ENCODE measurements around the gene TWNK.

The TWNK gene

GRCh38 chr10:100980311-100980710 is 7.0 kb upstream of the TWNK start:
- H3K9me3 ChIP-seq (ENCODE audit: control extremely low read depth in 1 of 5, control insufficient read depth in 4 of 5, insufficient read depth in 2 of 5, low read depth in 1 of 5, low read length in 4 of 5): no peaks in the 10 kb centered on the region
- no peak overlapping the region for H3K27ac ChIP-seq (ENCODE audit: insufficient read depth in 1 of 2, low read depth in 1 of 2, low read length in 2 of 2, poor library complexity in 1 of 2, severe bottlenecking in 2 of 2)
- ChIA-PET POLR2A (interaction anchor here (0.6 kb wide), 1 partner anchor 34 kb away, joined by 11 read pairs; no protein-coding TSS in a partner anchor), CTCF (interaction anchor here (1.5 to 2.4 kb wide), 4 partner anchors 8 to 38 kb away, joined by 4 to 10 read pairs (median 8); partner anchors contain the start of gene SEMA4G)
- no peak for DNase-seq
- H3K4me1 ChIP-seq (ENCODE audit: control extremely low read depth in 1 of 4, control insufficient read depth in 4 of 4, insufficient read depth in 4 of 4, low read length in 3 of 4): no peaks in the 10 kb centered on the region
- 92% methylated on average over 2 of the region's 2 CpGs for WGBS (ENCODE audit: insufficient coverage)
- peaks cover 6 to 39% (median 23%) of the 10 kb centered on the region in 4 experiments for H3K36me3 ChIP-seq (ENCODE audit: control insufficient read depth in 4 of 4, insufficient read depth in 4 of 4, low read length in 3 of 4)
- no peaks in the 10 kb centered on the region for H3K27me3 ChIP-seq (replicated peaks in 2 of 5; ENCODE audit: control insufficient read depth in 4 of 5, insufficient read depth in 5 of 5, low read length in 4 of 5)
- H3K4me3 ChIP-seq (ENCODE audit: control insufficient read depth in 1 of 7, extremely low read depth in 1 of 7, insufficient read depth in 4 of 7, low read depth in 2 of 7, low read length in 6 of 7): no peak overlapping the region

GRCh38 chr10:100980711-100981110 is 6.6 kb upstream of the TWNK start:
- DNase-seq: no peak

GRCh38 chr10:100981178-100981772 is 6.1 kb upstream of the TWNK start:
- no peaks in the 10 kb centered on the region for H3K9me3 ChIP-seq (ENCODE audit: control extremely low read depth in 1 of 5, control insufficient read depth in 4 of 5, insufficient read depth in 2 of 5, low read depth in 1 of 5, low read length in 4 of 5)
- ChIA-PET CTCF (interaction anchor here (0.8 to 2.4 kb wide), 7 partner anchors 9 to 430 kb away, joined by 3 to 10 read pairs (median 5); partner anchors contain the start of gene SEMA4G), POLR2A (interaction anchor here (0.6 kb wide), 1 partner anchor 33 kb away, joined by 11 read pairs; no protein-coding TSS in a partner anchor)
- 100% methylated on average over 1 of the region's 5 CpGs for WGBS (ENCODE audit: insufficient coverage)
- H3K27me3 ChIP-seq (replicated peaks in 2 of 5; ENCODE audit: control insufficient read depth in 4 of 5, insufficient read depth in 5 of 5, low read length in 4 of 5): no peaks in the 10 kb centered on the region
- no peak overlapping the region for H3K4me3 ChIP-seq (ENCODE audit: control insufficient read depth in 1 of 7, extremely low read depth in 1 of 7, insufficient read depth in 4 of 7, low read depth in 2 of 7, low read length in 6 of 7)
- no peak for DNase-seq
- H3K27ac ChIP-seq (ENCODE audit: insufficient read depth in 1 of 2, low read depth in 1 of 2, low read length in 2 of 2, poor library complexity in 1 of 2, severe bottlenecking in 2 of 2): no peak overlapping the region
- peaks cover 6 to 44% (median 23%) of the 10 kb centered on the region in 4 experiments for H3K36me3 ChIP-seq (ENCODE audit: control insufficient read depth in 4 of 4, insufficient read depth in 4 of 4, low read length in 3 of 4)
- peaks cover 0 to 5% (median under 1%) of the 10 kb centered on the region in 4 experiments for H3K4me1 ChIP-seq (ENCODE audit: control extremely low read depth in 1 of 4, control insufficient read depth in 4 of 4, insufficient read depth in 4 of 4, low read length in 3 of 4)

More at GRCh38 chr10:100980711-100981110, 6.6 kb upstream of the TWNK start:
- WGBS (ENCODE audit: insufficient coverage): 100% methylated on average over 1 of the region's 7 CpGs
- H3K27me3 ChIP-seq (replicated peaks in 2 of 5; ENCODE audit: control insufficient read depth in 4 of 5, insufficient read depth in 5 of 5, low read length in 4 of 5): no peaks in the 10 kb centered on the region
- POLR2A ChIA-PET: interaction anchor here (0.6 kb wide), 1 partner anchor 33 kb away, joined by 11 read pairs; no protein-coding TSS in a partner anchor
- H3K4me3 ChIP-seq (ENCODE audit: control insufficient read depth in 1 of 7, extremely low read depth in 1 of 7, insufficient read depth in 4 of 7, low read depth in 2 of 7, low read length in 6 of 7): no peak overlapping the region
- no peak overlapping the region for H3K27ac ChIP-seq (ENCODE audit: insufficient read depth in 1 of 2, low read depth in 1 of 2, low read length in 2 of 2, poor library complexity in 1 of 2, severe bottlenecking in 2 of 2)
- no peaks in the 10 kb centered on the region for H3K4me1 ChIP-seq (ENCODE audit: control extremely low read depth in 1 of 4, control insufficient read depth in 4 of 4, insufficient read depth in 4 of 4, low read length in 3 of 4)
- no peaks in the 10 kb centered on the region for H3K9me3 ChIP-seq (ENCODE audit: control extremely low read depth in 1 of 5, control insufficient read depth in 4 of 5, insufficient read depth in 2 of 5, low read depth in 1 of 5, low read length in 4 of 5)
- CTCF ChIA-PET: interaction anchor here (0.8 to 2.4 kb wide), 7 partner anchors 9 to 430 kb away, joined by 3 to 10 read pairs (median 5); partner anchors contain the start of gene SEMA4G
- peaks cover 6 to 43% (median 23%) of the 10 kb centered on the region in 4 experiments for H3K36me3 ChIP-seq (ENCODE audit: control insufficient read depth in 4 of 4, insufficient read depth in 4 of 4, low read length in 3 of 4)

- Histone ChIP-seq H3K27ac (ENCODE audit: insufficient read depth in 1 of 2, low read depth in 1 of 2, low read length in 2 of 2, poor library complexity in 1 of 2, severe bottlenecking in 2 of 2) (no peak overlapping the region), H3K36me3 (ENCODE audit: control insufficient read depth in 4 of 4, insufficient read depth in 4 of 4, low read length in 3 of 4) (peaks cover 6 to 44% (median 23%) of the 10 kb centered on the region in 4 experiments), H3K4me3 (ENCODE audit: control insufficient read depth in 1 of 7, extremely low read depth in 1 of 7, insufficient read depth in 4 of 7, low read depth in 2 of 7, low read length in 6 of 7) (no peak overlapping the region), H3K4me1 (ENCODE audit: control extremely low read depth in 1 of 4, control insufficient read depth in 4 of 4, insufficient read depth in 4 of 4, low read length in 3 of 4) (peaks cover 4 to 18% (median 16%) of the 10 kb centered on the region in 4 experiments), H3K9me3 (ENCODE audit: control extremely low read depth in 1 of 5, control insufficient read depth in 4 of 5, insufficient read depth in 2 of 5, low read depth in 1 of 5, low read length in 4 of 5) (no peaks in the 10 kb centered on the region), H3K27me3 (replicated peaks in 2 of 5; ENCODE audit: control insufficient read depth in 4 of 5, insufficient read depth in 5 of 5, low read length in 4 of 5) (no peaks in the 10 kb centered on the region)
- DNase-seq: no peak
- CTCF ChIA-PET: interaction anchor here (1.3 kb wide), 1 partner anchor 15 kb away, joined by 5 read pairs; no protein-coding TSS in a partner anchor
- 97% methylated on average over 19 of the region's 24 CpGs for WGBS (ENCODE audit: insufficient coverage)
- POLR2A ChIA-PET: no interaction called here
Measured at GRCh38 chr10:100982916-100983830, 4.2 kb upstream of the TWNK start.

- H3K9me3 ChIP-seq (ENCODE audit: control extremely low read depth in 1 of 5, control insufficient read depth in 4 of 5, insufficient read depth in 2 of 5, low read depth in 1 of 5, low read length in 4 of 5): no peaks in the 10 kb centered on the region
- ChIA-PET POLR2A (no interaction called here), CTCF (no interaction called here)
- H3K27ac ChIP-seq (ENCODE audit: insufficient read depth in 1 of 2, low read depth in 1 of 2, low read length in 2 of 2, poor library complexity in 1 of 2, severe bottlenecking in 2 of 2): no peak overlapping the region
- no peak for DNase-seq
- H3K27me3 ChIP-seq (replicated peaks in 2 of 5; ENCODE audit: control insufficient read depth in 4 of 5, insufficient read depth in 5 of 5, low read length in 4 of 5): no peaks in the 10 kb centered on the region
- H3K4me1 ChIP-seq (ENCODE audit: control extremely low read depth in 1 of 4, control insufficient read depth in 4 of 4, insufficient read depth in 4 of 4, low read length in 3 of 4): peaks cover 4 to 27% (median 22%) of the 10 kb centered on the region in 4 experiments
- peaks cover 4 to 43% (median 27%) of the 10 kb centered on the region in 4 experiments for H3K36me3 ChIP-seq (ENCODE audit: control insufficient read depth in 4 of 4, insufficient read depth in 4 of 4, low read length in 3 of 4)
- 95% methylated on average over 9 of the region's 13 CpGs for WGBS (ENCODE audit: insufficient coverage)
- H3K4me3 ChIP-seq (ENCODE audit: control insufficient read depth in 1 of 7, extremely low read depth in 1 of 7, insufficient read depth in 4 of 7, low read depth in 2 of 7, low read length in 6 of 7): no peak overlapping the region
Measured at GRCh38 chr10:100983868-100984671, 3.3 kb upstream of the TWNK start.

- CTCF ChIA-PET: interaction anchor here (1.7 to 23.7 kb wide), 4 partner anchors 13 to 32 kb away, joined by 7 to 311 read pairs (median 30); partner anchors contain the start of genes LZTS2 and SEMA4G
Measured at GRCh38 chr10:100984672-100985177, 2.6 kb upstream of the TWNK start.

More at GRCh38 chr10:100984672-100985177, 2.6 kb upstream of the TWNK start:
- no peak for DNase-seq
- POLR2A ChIA-PET: no interaction called here
- Histone ChIP-seq H3K27ac (ENCODE audit: insufficient read depth in 1 of 2, low read depth in 1 of 2, low read length in 2 of 2, poor library complexity in 1 of 2, severe bottlenecking in 2 of 2) (no peak overlapping the region), H3K36me3 (ENCODE audit: control insufficient read depth in 4 of 4, insufficient read depth in 4 of 4, low read length in 3 of 4) (peaks cover 4 to 48% (median 33%) of the 10 kb centered on the region in 4 experiments), H3K4me1 (ENCODE audit: control extremely low read depth in 1 of 4, control insufficient read depth in 4 of 4, insufficient read depth in 4 of 4, low read length in 3 of 4) (peaks cover 4 to 34% (median 25%) of the 10 kb centered on the region in 4 experiments), H3K9me3 (ENCODE audit: control extremely low read depth in 1 of 5, control insufficient read depth in 4 of 5, insufficient read depth in 2 of 5, low read depth in 1 of 5, low read length in 4 of 5) (no peaks in the 10 kb centered on the region), H3K4me3 (ENCODE audit: control insufficient read depth in 1 of 7, extremely low read depth in 1 of 7, insufficient read depth in 4 of 7, low read depth in 2 of 7, low read length in 6 of 7) (no peak overlapping the region), H3K27me3 (replicated peaks in 2 of 5; ENCODE audit: control insufficient read depth in 4 of 5, insufficient read depth in 5 of 5, low read length in 4 of 5) (no peaks in the 10 kb centered on the region)
- WGBS (ENCODE audit: insufficient coverage): 85% methylated on average over 2 of the region's 2 CpGs

Data from common myeloid progenitor, CD34-positive (primary cell).